HEK293 (cell line): ENCODE data around the gene IL5.

ENCODE experiments used
- CTCF ChIA-PET: fragments of 350-600 bp; formaldehyde crosslinking; extraction: SDS; loops from one replicate; lab custom pipeline; 2021; ENCODE audit warnings: antibody characterized with exemption; lab: Yijun Ruan, JAX
- POLR2A ChIA-PET: fragments of 300-600 bp; formaldehyde crosslinking; extraction: SDS; loops from one replicate; lab custom pipeline; 2020; ENCODE audit warnings: antibody characterized with exemption, inconsistent platforms; lab: Yijun Ruan, JAX
- H3K27ac ChIP-seq: fragments of 200-500 bp; sonication (Bioruptor generic); 2 replicates; pipeline ENCODE4 v1.5.1; 2014; ENCODE audit warnings: low read depth, low read length, control low read depth, inconsistent platforms; ENCODE audit errors: extremely low read depth
- H3K36me3 ChIP-seq, 2 experiments: fragments of 200-500 bp in 1 of 2; sonication (Bioruptor generic) in 1 of 2; 1 replicate in 1 of 2; 2 replicates in 1 of 2; pipeline ENCODE4 v1.5.1; 2014 to 2017; ENCODE audit warnings: inconsistent platforms in 2 of 2, low read length in 2 of 2; ENCODE audit not compliant: control insufficient read depth in 2 of 2, insufficient read depth in 1 of 2
- H3K4me1 ChIP-seq: fragments of 200-500 bp; sonication (Bioruptor generic); 2 replicates; pipeline ENCODE4 v1.5.1; 2014; ENCODE audit warnings: mild to moderate bottlenecking, low read length, inconsistent platforms; ENCODE audit not compliant: control insufficient read depth, insufficient read depth
- H3K4me3 ChIP-seq: 2 replicates; pipeline ENCODE4 v1.5.1; 2011; ENCODE audit warnings: low read depth, mild to moderate bottlenecking, control low read depth, low read length, moderate library complexity
- H3K9me3 ChIP-seq: fragments of 200-500 bp; sonication (Bioruptor generic); 2 replicates; pipeline ENCODE4 v1.5.1; 2014; ENCODE audit warnings: low read depth, low read length, inconsistent platforms; ENCODE audit not compliant: control insufficient read depth, insufficient read depth
- ELK4 ChIP-seq: IDR thresholded peaks from 2 replicates; pipeline ENCODE4 v1.6.1; 2011; ENCODE audit warnings: mild to moderate bottlenecking, low read depth, low read length, borderline replicate concordance
- FEZF1 ChIP-seq: fragments of 450-650 bp; formaldehyde crosslinking; IDR thresholded peaks from 2 replicates; pipeline ENCODE4 v1.5.1; 2016; ENCODE audit warnings: missing biosample characterization, missing genetic modification characterization
- GFI1B ChIP-seq: fragments of 450-650 bp; formaldehyde crosslinking; IDR thresholded peaks from 2 replicates; pipeline ENCODE4 v1.5.1; 2016; ENCODE audit warnings: missing biosample characterization, missing genetic modification characterization
- HIC1 ChIP-seq: fragments of 450-650 bp; formaldehyde crosslinking; IDR thresholded peaks from 2 replicates; pipeline ENCODE4 v1.5.1; 2016; ENCODE audit warnings: missing biosample characterization, missing genetic modification characterization
- HOXC10 ChIP-seq: sonication (generic); formaldehyde crosslinking; IDR thresholded peaks from 2 replicates; pipeline ENCODE4 v1.8.1; 2023; ENCODE audit warnings: mild to moderate bottlenecking, missing genetic modification reagents
- KLF16 ChIP-seq: fragments of 450-650 bp; formaldehyde crosslinking; IDR thresholded peaks from 2 replicates; pipeline ENCODE4 v1.5.1; 2017; ENCODE audit warnings: missing biosample characterization, missing genetic modification characterization
- ZFP69B ChIP-seq: fragments of 450-650 bp; formaldehyde crosslinking; IDR thresholded peaks from 2 replicates; pipeline ENCODE4 v1.5.1; 2016; ENCODE audit warnings: missing biosample characterization, missing genetic modification characterization
- ZIC2 ChIP-seq: fragments of 450-650 bp; formaldehyde crosslinking; IDR thresholded peaks from 2 replicates; pipeline ENCODE4 v1.5.1; 2016; ENCODE audit warnings: missing biosample characterization, missing genetic modification characterization
- ZNF10 ChIP-seq: fragments of 450-650 bp; formaldehyde crosslinking; IDR thresholded peaks from 2 replicates; pipeline ENCODE4 v1.5.1; 2017; ENCODE audit warnings: missing biosample characterization, missing genetic modification characterization
- ZNF133 ChIP-seq: fragments of 450-650 bp; formaldehyde crosslinking; IDR thresholded peaks from 2 replicates; pipeline ENCODE4 v1.5.1; 2016; ENCODE audit warnings: missing biosample characterization, missing genetic modification characterization
- ZNF140 ChIP-seq: fragments of 450-650 bp; formaldehyde crosslinking; IDR thresholded peaks from 2 replicates; pipeline ENCODE4 v1.5.1; 2016; ENCODE audit warnings: missing biosample characterization, missing genetic modification characterization
- ZNF175 ChIP-seq: fragments of 450-650 bp; formaldehyde crosslinking; IDR thresholded peaks from 2 replicates; pipeline ENCODE4 v1.5.1; 2016; ENCODE audit warnings: missing biosample characterization, missing genetic modification characterization
- ZNF223 ChIP-seq: fragments of 450-650 bp; formaldehyde crosslinking; IDR thresholded peaks from 2 replicates; pipeline ENCODE4 v1.5.1; 2016; ENCODE audit warnings: missing biosample characterization, missing genetic modification characterization
- ZNF354C ChIP-seq: fragments of 450-650 bp; formaldehyde crosslinking; IDR thresholded peaks from 2 replicates; pipeline ENCODE4 v1.5.1; 2016; ENCODE audit warnings: missing biosample characterization, missing genetic modification characterization, low read depth, borderline replicate concordance
- ZNF366 ChIP-seq: fragments of 450-650 bp; formaldehyde crosslinking; conservative IDR thresholded peaks from 2 replicates; pipeline ENCODE4 v1.5.1; 2016; ENCODE audit warnings: missing biosample characterization, missing genetic modification characterization
- ZNF571 ChIP-seq: fragments of 450-650 bp; formaldehyde crosslinking; IDR thresholded peaks from 2 replicates; pipeline ENCODE4 v1.5.0; 2017; ENCODE audit warnings: missing biosample characterization, missing genetic modification characterization
- ZNF585B ChIP-seq: fragments of 450-650 bp; formaldehyde crosslinking; IDR thresholded peaks from 2 replicates; pipeline ENCODE4 v1.5.1; 2016; ENCODE audit warnings: missing biosample characterization, missing genetic modification characterization
- ZNF600 ChIP-seq: fragments of 450-650 bp; formaldehyde crosslinking; IDR thresholded peaks from 2 replicates; pipeline ENCODE4 v1.5.1; 2016; ENCODE audit warnings: missing biosample characterization, missing genetic modification characterization
- ZNF654 ChIP-seq: fragments of 450-650 bp; formaldehyde crosslinking; IDR thresholded peaks from 2 replicates; pipeline ENCODE4 v1.5.1; 2016; ENCODE audit warnings: low read depth, missing biosample characterization, missing genetic modification characterization

IL5 gene

GRCh38 chr5:132500931-132501628 lies 42.2 kb downstream of the IL5 start (continued):
- TF ChIP-seq ELK4: no peak
- peak; percentile 72; the same call in 1 of the 2 replicates for TF ChIP-seq ZNF223 (tag by site-specific recombination)

DNA sequence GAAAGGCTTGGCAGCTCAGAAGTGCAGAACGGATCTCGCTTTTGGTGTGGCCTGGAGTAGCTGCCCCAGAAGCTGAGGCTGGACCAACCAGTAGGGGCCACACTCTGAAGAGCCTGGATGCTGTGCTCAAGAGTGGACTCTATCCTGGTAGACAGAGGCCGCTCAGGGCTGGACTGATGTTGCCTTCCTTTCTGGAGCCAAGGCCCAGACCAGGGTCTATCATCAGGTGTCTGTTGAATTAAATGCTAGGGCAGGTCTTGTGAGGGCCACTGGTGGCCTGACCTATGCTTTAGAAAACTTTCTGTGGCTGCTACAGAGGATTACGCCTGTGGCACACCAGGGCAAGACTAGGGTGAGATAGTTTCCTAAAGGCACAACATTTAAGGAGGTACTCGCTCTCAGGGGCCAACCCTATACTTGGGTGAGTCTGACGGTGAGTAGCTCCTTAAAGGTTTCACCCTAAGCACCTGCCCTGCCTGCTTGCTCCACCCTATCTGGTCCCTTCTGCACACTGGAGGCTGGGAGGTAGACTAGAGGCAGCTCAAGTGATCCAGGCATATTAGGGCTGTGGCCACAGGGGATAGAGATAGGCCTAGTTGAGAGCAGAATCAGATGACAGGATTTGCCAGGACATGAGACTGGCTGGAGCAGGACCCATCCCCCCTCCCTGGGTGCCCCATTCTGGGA lies 42.9 kb downstream of the IL5 start:
- Histone ChIP-seq H3K27ac (no peak overlapping the region), H3K4me1 (peaks cover 2% of the 10 kb centered on the region), H3K9me3 (no peaks in the 10 kb centered on the region), H3K4me3 (no peak overlapping the region), H3K36me3 (no peaks in the 10 kb centered on the region)
- no peak for TF ChIP-seq HOXC10 (CRISPR knock-in tag)
- no peak for TF ChIP-seq ZNF571
- TF ChIP-seq ZNF10: peak; percentile 43; the same call in 1 of the 2 replicates
- no peak for TF ChIP-seq ZIC2 (tag by site-specific recombination)
- TF ChIP-seq ZNF175 (tag by site-specific recombination): no peak
- CTCF ChIA-PET: interaction anchor here (0.6 to 7.7 kb wide), 36 partner anchors 8 to 435 kb away, joined by 3 to 140 read pairs (median 4); partner anchors contain the start of gene SLC22A4
- POLR2A ChIA-PET: interaction anchor here (0.8 to 1.5 kb wide), 4 partner anchors 10 to 277 kb away, joined by 3 to 11 read pairs (median 4); partner anchors contain the start of gene IRF1

DNA sequence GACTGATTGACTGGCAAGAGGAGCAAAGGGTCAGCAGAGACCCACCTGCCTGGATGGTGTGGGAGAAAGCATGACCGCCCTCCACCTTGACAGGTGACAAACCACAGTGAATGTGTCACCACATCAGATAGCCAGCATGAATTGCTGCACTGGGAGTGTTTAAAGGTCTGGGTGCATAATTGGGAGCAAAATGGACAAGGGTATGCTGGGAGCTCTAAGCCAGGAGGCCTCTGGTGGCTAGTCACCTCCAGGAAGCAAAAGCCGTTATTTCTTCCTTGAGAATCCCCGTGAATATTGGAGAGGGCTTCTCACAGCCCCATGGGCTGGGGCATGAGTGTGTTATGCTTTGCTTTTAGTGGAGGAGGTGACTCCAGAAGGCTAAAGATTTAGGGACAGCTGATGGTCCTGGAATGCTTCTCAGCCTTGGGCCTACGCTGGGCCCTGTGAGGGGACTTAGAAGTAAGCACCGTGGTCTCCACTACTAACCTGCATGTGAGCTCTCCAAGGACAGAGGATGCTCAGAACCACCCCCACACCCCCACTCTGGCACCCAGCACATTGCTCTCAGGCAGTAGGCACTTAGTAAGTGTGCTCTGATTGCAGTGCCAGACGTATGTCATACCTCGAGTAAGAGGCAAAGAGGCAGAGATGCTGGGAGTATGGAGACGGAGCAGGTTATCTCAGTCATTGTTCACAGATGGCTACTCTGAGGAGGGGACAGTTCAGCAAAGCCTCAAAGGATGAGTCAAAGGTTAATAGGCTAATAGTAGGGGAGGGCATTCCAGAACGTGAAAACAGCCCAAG lies 43.7 kb downstream of the IL5 start:
- H3K27ac ChIP-seq: no peak overlapping the region

DNA sequence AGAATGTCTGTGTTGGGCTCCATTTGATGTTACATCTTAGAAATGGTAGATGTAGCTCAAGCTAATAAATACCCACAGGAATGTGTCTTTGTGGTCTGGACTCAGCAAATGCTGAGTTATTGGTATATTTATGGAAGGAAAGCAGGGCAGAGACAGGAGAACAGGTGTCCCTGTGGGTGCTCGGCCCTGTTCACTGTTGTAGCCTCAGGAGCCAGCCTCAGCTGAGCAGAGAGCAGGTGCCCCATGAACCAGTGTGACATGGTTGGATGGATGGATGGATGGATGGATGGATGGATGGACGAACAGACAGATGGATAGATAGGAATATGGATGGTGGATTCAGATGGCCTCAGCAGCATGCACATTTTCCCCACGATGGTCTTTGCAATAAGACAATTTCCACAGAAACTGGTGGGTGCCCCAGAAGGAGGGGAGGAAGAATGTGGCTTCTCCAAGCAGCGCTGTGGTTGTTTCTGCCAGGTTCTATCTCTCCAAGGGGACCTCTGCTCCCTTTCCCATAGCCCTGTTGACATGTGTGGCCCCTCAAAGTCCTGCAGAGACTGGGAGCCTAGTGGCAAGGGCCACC lies 44.5 kb downstream of the IL5 start:
- POLR2A ChIA-PET: interaction anchor here (0.8 kb wide), 1 partner anchor 8 kb away, joined by 3 read pairs; the partner anchor contains the start of gene IRF1
- Histone ChIP-seq H3K36me3 (no peaks in the 10 kb centered on the region), H3K4me3 (no peak overlapping the region), H3K27ac (no peak overlapping the region)
- CTCF ChIA-PET: interaction anchor here (0.6 to 7.7 kb wide), 11 partner anchors 10 to 1464 kb away, joined by 3 to 140 read pairs (median 7); no protein-coding TSS in a partner anchor
- TF ChIP-seq ZNF585B (tag by site-specific recombination) (no peak), ZNF366 (peak; percentile 86)
- TF ChIP-seq, all 188 proteins: peak for 1
- peaks cover 4% of the 10 kb centered on the region for H3K4me1 ChIP-seq
- no peaks in the 10 kb centered on the region for H3K9me3 ChIP-seq

More for the DNA sequence above, 43.7 kb downstream of the IL5 start:
- no peak for TF ChIP-seq ZNF654 (tag by site-specific recombination)
- peak; percentile 79; the same call in 1 of the 2 replicates for TF ChIP-seq ZNF600
- CTCF ChIA-PET: interaction anchor here (1.0 to 7.7 kb wide), 14 partner anchors 10 to 320 kb away, joined by 3 to 140 read pairs (median 10); partner anchors contain the start of gene SLC22A4
- POLR2A ChIA-PET: interaction anchor here (0.8 to 1.2 kb wide), 3 partner anchors 9 to 278 kb away, joined by 3 to 4 read pairs (median 3); partner anchors contain the start of gene IRF1
- H3K4me1 ChIP-seq: peaks cover 4% of the 10 kb centered on the region
- H3K36me3 ChIP-seq: no peaks in the 10 kb centered on the region
- no peak overlapping the region for H3K4me3 ChIP-seq
- no peaks in the 10 kb centered on the region for H3K9me3 ChIP-seq

- CTCF ChIA-PET: interaction anchor here (0.6 to 7.7 kb wide), 13 partner anchors 8 to 1464 kb away, joined by 3 to 140 read pairs (median 4); no protein-coding TSS in a partner anchor
- H3K27ac ChIP-seq: no peak overlapping the region
- TF ChIP-seq FEZF1 (tag by site-specific recombination): no peak
- no peak for TF ChIP-seq ZNF354C (tag by site-specific recombination)
- TF ChIP-seq GFI1B: no peak
- no peak for TF ChIP-seq HIC1 (tag by site-specific recombination)
- TF ChIP-seq KLF16 (tag by site-specific recombination): no peak
- 0 out of 2 replicates have a peak, but pooled peaks have one; percentile 33 for TF ChIP-seq ZFP69B (tag by site-specific recombination)
- TF ChIP-seq ZNF140 (tag by site-specific recombination): no peak
- TF ChIP-seq ZNF133 (tag by site-specific recombination): no peak
Measured at GRCh38 chr5:132498152-132498551, 45.2 kb downstream of the IL5 start.

More at GRCh38 chr5:132498152-132498551, 45.2 kb downstream of the IL5 start:
- peaks cover 4% of the 10 kb centered on the region for H3K4me1 ChIP-seq
- H3K9me3 ChIP-seq: no peaks in the 10 kb centered on the region
- POLR2A ChIA-PET: interaction anchor here (1.0 to 2.3 kb wide), 2 partner anchors 9 to 87 kb away, joined by 3 to 11 read pairs; no protein-coding TSS in a partner anchor
- no peak overlapping the region for H3K4me3 ChIP-seq
- H3K36me3 ChIP-seq: no peaks in the 10 kb centered on the region
